NCI-H2196 treated with DMSO at 0.1 percent for 48 hours (cell line): ENCODE results near the gene MAP2.
"Not testable (repeated sequence)": the region's sequence is repeated elsewhere in the genome, so short reads cannot be mapped to it uniquely, and the experiment has no call there.

Source experiments
- DNase-seq: peaks from one replicate; lab custom pipeline; 2025; ENCODE audit not compliant: unreplicated experiment; lab: John Stamatoyannopoulos, UW

The MAP2 gene

DNA sequence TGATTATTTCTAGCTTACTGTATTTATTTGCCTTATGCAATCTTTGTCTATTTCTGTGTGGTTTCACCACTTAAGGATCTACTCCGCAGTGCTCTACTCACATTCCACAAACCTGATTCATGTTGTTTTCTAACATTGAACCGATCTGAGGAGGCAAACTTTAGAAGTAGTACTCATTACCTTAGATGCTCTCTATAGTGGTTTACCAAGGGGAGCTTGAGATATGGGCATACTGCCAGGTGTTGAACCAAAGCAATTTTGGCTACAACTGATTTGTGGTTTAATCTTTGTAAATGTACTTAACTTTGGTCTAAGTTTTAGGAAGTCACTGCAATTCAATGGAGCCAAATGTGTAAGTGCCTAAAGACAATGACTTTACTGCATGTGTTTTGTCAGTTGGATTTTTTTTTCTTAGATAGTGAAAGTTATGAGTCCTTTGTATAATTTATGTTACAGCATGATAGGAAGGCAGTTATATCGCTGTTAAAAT is 50.1 kb downstream of the MAP2 start:
- DNase-seq, result no peak

DNA sequence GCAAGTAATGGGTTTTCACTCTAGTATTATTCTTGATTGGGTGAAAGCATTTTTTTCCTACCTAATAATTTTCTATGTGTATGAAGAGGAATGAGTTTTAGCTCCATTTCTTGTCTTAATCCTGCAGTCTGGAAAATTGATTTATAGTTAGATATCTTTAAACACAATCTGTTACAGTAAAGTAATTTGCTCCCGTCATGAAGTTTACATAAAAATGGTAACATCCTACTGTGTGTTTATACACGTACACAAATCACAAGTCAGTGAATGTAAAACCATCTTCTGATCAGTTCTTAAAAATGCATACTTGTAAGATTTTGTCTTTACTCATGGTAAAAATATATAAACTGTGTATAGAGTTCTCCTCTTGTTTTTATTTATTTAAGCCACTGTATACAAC is 51.1 kb downstream of the MAP2 start:
- no peak for DNase-seq

DNA sequence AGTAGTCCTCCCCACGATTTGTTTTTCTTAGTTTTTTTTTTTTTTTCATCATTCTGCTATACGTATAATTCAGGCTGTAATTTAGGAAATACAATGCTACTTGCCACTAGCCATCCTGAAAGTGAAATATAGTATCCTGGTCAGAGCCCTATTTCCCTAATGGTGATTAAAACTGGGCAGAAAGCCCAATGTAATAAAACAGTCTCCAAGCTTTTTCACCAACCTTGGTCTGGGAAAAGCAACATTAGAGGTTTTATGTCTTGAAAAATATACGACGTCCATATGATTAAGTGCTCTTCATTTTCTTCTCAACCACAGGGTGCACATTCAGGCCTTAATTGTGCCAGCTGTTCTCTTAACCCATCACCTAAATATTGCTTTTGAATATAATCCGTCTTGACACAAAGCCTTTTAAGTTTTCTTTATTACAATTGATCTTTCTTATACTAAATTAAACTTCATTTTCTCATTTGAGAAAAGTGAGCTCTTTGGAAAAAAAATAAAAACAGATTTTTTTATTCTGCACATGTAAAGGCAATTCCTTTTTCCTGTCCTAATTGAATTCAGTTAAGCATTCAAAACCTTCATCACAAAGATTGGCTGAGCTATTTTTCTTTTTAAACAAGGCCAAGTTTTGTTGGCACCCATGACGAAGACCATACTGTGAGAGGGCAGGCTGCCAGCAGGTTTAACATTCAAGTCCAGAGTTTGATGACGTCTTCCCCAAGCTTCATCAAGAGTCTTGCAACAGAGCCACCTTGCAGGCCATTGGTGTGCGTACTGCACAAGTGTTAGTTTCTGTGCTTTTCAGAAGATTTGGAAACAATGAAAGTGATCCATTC is 52.7 kb downstream of the MAP2 start:
- DNase-seq, result peak; percentile 81

DNA sequence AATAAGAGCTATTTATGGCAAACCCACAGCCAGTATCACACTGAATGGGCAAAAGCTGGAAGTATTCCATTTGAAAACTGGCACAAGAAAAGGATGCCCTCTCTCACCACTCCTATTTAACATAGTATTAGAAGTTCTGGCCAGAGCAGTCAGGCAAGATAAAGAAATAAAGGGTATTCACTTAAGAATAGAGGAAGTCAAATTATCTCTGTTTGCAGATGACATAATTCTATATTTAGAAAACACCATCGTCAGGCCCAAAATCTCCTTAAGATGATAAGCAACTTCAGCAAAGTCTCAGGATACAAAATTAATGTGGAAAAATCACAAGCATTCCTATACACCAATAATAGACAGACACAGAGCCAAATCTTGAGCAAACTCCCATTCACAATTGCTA is 68.4 kb downstream of the MAP2 start:
- DNase-seq, result not testable (repeated sequence)

DNA sequence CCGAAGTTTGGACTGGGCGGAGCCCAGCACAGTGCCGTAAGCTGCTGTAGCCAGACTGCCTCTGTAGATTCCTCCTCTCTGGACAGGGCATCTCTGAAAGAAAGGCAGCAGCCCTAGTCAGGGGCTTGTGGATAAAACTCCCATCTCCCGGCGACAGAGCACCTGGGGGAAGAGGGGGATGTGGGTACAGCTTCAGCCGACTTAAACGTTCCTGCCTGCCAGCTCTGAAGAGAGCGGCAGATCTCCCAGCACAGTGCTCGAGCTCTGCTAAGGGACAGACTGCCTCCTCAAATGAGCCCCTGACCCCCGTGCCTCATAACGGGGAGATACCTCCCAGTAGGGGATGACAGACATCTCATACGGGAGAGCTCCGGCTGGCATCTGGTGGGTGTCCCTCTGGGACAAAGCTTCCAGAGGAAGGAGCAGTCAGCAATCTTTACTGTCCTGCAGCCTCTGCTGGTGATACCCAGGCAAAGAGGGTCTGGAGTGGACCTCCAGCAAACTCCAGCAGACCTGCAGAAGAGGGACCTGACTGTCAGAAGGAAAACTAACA is 71.3 kb downstream of the MAP2 start:
- DNase-seq, result not testable (repeated sequence)

DNA sequence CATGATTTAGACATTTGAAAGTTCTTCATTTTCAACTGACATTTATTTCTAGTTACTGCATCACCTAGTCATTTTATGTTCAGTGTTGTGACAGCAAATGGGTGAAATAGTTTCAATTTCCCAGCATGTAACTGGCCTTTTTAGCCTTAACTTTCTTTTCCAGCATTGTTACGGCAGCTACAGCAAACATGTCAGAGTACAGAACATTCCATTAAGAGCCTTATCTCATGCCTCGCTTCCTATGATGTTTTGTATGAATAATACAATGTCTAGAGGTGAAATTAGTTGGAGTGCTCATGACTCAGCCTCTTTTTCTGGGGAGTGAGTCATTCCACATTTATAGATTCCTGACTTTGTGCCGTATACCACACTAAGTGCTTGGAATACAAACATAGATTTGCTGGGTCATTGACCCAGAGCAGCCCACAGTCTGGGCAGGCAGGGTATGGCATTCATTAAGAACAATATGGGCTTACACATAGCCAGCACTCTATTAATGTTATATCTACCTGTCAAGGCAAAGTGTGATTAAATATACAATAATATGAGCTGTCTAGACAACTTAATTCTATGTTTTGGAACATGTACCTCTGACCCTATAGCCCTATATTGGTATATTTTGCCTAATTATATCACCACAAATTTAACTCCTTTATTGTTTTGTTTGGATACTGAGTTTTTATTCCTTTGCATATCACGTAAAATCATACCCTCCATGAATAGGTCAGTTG is 72.2 kb downstream of the MAP2 start:
- peak; percentile 51 for DNase-seq

DNA sequence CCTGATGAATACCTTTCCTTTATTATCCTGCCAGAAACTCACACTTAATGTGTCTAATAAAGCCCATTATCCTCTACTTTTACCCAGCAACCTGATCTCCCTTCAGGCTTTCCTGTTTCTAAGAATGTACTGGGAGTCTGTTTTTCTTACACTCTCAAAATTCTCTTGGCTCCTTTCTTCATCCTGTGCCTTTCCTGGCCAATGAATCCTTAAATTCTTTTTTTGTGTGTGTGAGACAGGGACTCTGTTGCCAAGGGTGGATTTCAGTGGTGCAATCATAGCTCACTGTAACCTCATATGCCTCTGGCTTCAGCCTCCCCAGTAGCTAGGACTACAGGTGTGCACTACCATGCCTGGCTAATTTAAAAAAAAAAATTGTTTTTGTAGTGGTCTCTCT is 72.7 kb downstream of the MAP2 start:
- peak; percentile 13 for DNase-seq

DNA sequence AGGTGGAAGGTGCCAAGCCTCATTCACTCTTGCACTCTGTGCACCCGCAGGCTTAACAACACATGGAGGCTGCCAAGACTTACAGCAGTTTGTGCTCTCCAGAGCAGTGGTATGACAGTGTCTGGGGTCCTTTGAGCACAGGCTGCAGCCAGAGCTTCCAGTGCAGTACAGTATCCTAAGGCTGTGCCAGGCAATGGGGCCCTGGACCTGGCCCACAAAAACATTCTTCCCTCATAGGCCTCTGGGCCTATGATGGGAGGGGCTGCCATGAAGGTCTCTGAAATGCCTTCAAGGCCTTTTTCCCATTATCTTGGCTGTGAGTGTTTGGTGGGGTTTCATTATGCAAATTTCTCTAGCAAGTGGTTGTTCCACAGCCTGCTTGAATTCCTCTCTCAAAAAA is 74.8 kb downstream of the MAP2 start:
- DNase-seq, result no peak

DNA sequence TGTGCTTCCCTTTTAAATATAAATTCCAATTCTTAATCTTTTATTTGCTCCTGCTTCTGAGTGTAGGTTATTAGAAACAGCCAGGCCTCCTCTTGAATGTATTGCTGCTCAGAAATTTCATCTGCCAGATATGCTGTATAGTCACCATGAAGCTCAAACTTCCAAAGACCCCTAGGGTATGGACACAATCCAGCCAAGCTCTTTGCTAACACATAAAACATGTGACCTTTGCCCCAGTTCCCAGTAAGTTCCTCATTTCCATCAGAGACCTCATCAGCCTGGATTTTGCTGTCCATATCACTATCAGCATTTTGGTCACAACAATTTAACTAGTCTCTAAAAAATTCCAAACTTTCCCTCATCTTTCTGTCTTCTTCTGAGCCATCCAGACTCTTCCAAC is 75.2 kb downstream of the MAP2 start:
- no peak for DNase-seq

DNA sequence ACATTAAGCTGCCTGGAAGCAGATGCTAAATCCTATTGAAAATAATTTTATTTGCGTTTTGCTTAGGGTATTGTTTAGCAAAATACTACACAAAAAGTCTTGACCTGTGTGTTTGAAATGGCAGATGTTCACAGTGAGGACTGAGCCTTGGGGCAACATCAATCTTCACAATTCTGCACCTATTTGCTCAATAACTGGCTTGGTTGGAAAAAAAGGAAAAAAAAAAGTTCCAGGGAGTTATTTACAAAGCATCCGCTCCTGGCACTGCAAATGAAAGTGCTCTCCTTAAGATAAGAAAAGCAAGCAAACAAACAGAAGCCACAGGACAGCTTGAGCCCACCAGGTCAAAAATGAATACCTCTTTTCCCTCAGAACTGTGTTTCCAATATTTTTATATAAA is 77.7 kb downstream of the MAP2 start:
- no peak for DNase-seq

DNA sequence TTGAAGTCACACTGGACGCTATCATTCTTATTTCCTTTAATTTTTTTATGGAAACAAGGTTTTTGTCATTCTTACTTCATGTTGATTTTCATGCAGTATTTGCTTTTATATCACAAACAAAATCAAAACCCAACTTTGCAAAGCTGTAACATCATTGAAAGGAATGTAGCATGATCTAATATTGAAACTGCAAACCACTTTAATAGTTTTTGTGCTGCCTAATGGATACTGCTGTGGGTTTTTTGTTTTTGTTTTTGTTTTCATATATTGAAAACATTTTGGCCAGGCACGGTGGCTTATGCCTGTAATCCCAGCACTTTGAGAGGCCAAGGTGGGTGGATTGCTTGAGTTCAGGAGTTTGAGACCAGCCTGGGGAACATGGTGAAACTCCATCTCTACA is 81.6 kb downstream of the MAP2 start:
- no peak for DNase-seq

DNA sequence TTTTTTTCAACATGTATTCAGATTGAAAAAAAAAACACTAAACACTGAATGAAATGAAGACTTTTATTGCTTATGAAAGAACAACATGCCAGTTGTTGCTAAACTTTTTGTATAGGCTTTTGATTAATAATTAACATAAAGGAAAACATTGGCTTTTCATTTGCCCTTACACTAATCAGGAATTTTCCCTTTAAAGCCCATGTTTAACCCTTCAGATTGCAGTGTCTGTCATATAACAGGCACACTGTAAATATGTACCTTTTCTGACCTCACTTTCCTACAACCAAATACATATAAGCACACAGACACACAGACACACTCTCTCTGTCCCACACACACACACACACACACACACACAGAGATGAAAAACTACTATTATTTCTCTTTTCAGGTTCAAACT is 84.4 kb downstream of the MAP2 start:
- DNase-seq, result no peak

DNA sequence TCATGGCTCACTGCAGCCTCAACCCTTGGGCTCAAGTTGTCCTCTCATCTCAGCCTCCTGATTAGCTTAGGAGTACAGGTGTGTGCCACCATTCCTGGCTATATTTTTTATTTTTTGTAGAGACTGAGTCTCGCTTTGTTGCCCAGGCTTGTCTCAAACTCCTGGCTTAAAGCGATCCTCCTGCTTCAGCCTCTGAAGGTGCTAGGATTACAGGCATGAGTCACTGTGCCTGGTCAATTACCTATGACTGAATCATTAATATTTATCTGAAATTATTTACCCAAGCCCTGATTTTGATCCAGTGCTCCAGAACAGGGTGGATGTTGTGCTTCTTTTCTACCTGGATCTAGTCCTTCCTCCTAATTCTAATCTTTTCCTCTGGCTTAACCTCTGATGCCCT is 87.8 kb downstream of the MAP2 start:
- no peak for DNase-seq

DNA sequence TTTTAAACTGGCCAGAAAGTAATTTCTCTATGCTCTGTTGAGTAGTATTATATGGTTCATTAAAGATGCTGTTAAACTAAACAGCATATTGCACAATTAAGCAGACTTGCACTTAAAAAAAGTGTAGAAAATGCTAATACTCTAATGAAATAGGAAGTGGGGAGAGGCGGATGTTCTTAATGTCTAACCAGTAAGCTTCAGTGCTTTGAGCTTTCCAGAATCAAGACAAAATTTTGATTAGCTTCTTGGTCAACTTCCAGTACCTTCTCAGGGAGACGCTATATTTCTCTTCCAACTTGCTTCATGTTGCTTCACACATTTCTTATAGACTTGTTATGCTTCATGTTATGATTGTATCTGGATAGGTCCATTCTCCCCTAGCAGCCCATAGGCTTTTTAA is 89.1 kb downstream of the MAP2 start:
- no peak for DNase-seq

DNA sequence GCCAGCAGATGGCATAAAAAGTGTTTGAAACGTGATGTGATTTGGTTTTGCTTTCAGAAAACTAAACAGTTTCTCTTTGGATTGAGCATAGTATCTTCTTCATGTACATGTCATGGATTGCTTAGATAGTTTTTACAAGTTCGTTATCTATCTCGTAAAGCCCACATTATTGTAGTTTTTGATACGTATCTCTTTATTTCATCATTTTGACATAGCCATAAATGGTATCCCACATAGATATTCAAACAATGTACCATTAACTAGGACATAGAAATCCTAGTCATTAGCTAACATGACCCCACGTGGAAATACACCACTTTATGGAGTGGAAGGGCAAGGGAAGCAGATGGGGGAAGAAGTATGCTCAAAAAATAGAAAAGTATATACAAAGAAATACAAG is 93.6 kb downstream of the MAP2 start:
- DNase-seq, result no peak

DNA sequence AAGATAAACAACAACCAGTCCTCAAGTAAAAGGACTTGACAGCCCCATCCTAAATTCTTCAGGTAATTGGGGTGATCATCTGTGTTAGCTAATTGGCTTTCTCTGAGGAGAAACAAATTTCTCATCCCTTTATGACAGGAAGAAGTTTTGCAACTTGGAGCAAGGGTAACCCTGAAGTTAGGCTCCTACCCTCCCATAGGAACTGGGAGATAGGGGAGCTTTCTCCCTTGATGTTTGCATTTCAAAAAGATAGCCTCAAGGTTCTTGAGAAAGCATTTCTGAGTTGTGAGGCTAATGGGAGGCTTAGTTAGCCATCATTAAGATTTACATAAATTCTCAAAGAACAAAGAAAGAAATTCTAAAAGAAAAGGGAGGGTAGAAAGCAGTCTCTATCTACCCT is 95.4 kb downstream of the MAP2 start:
- no peak for DNase-seq

DNA sequence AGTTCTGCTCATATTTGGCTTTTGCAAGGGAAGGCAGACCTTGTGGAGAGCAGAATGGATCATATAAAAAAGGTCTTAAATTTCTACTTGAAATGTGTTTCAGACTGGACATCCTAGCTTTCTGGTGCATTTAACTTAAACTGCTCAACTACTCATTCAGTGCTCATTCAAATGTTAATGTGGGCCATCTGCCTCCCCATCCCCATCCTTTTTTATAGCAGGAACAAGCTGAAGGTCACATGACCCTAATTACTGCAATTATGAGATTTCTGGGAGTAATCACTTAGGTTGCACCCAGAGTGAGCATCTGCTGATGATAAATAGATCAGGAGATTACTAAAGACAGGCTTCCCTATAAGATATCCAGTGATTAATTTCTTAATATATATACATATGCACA is 96.1 kb downstream of the MAP2 start:
- DNase-seq, result no peak

DNA sequence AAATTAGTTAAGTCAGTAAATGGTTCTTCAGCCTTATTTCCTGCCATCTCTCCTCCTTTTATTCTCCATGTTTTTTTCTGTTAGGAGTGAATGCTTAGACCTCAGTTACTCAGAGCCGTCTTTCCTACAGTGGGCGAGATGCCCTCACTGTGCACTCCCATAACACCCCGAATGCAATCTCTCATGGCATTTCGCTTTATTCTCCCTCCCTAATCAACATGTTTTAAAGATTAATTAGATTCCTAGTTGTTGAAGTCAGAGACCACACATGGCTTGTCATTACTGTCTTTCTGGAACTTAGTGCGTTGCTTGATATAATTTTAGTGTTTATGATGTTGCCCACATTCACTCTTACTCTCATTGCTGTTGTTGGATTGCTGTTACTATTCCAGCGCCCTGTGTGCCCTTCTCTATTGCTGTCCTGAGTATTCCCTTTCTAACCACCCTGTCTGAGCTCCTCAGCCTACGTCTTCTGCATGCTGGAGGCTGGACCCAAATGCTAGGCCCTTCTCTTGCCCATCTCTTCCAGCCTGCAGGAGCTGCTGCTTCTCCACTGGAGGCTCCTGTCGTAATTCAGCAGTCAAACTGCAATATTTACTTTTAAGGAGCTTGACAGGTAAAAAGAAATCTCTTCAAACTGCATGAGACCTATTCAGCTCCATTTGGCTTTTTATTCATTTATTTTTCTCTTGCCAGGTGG is 99.3 kb downstream of the MAP2 start:
- no peak for DNase-seq

DNA sequence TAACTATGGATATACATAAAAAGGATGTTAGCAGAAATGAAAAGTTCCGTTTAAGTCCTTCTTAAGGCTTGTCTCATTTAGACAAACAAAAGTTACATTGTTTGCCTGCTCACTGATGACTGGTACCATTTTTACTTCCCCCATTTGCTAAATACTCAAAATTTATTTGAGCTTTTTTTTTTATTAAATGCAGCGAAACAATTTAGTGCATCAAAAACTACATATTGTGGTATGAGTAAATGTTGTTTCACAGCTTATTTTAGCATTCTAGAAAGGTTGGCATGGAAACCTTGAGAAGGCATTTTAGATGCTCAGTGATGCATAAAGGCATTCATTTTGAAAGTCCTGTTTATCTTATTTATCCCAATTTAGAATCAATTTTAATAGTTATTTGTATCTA is 100.0 kb downstream of the MAP2 start:
- no peak for DNase-seq

DNA sequence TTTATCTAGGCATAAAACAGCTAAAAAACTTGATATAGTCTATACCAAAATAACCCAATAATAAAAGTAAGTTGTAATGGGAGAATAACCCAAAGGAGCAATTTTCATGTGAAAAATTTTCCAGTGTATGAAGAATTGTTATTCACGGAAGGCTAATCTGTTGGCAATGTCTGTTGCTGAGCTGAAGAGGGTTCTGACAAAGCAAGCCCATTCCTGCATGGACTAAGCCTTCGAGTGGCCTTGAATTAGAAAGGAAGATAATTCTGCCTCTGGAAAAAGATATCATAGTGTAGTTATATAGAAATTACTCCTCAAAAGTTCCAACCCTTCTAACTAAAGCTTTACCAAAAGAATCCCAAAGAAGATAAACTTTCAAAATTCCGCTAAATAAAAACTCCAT is 101.5 kb downstream of the MAP2 start:
- no peak for DNase-seq

DNA sequence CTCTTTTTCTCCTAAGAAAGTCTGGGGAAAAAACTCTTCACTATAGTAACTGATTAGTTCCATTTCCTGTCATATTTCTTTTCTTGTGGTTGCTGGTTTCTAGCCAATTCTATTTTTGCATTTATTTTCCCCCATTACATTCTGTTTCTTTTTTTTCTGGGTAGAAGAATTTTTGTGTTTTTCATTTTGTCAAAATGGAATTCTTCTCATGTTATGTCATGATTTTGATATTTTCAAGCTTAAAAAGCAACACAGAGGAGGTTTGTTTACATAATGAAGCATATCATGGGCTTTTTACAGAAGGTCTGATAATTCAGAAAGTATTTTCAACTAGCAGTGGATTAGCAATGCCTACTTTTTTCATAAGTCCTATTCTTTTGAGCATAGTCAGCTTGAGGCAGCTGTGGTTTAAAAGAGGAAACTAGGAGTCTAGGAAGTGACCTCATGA is 102.0 kb downstream of the MAP2 start:
- DNase-seq, result no peak
